ENCODE results near the gene ZNF600. TPM values are rescaled to one million over a fixed set of nuclear protein-coding genes. Genes with fewer than 3 reads are reported as not detected.
"Not testable (repeated sequence)": the region's sequence is repeated elsewhere in the genome, so short reads cannot be mapped to it uniquely, and the experiment has no call there.

Gene ZNF600
- polyA plus RNA-seq, 3 donors = 1.9 to 9.2 (median 2.5) TPM

DNA sequence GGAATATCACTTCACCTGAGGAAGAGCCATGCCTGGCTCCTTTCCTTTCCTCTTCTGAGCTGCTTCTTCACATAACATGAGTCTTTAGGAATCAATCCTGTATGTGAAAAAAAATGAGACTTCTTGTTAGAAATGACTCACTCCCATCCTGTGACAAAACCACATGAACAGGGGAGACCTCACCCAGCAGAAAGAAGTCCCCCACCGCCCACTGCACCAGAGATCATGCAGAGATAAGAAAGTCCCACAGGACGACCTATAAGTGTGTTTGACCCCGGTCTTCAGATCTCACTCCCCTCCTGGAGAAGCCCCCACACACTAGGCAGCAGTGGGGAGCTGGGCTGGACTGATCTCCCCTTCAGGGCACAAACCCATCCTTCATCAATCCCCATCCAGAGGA, 7.8 kb downstream of the ZNF600 start:
- Mint-ChIP-seq H3K36me3 (peaks cover 65 to 95% of the 10 kb centered on the region in 2 donors), H3K9me3 (peaks cover 25 to 92% (median 80%) of the 10 kb centered on the region in 7 donors), H3K27me3 (ENCODE audit: low read depth in 3 of 3) (peaks cover 0 to 6% (median 0%) of the 10 kb centered on the region in 3 donors), H3K27ac (no peak overlapping the region), H3K4me1 (peaks cover 2% of the 10 kb centered on the region), H3K4me3 (no peak overlapping the region)
- 52% methylated on average over 3 of the region's 3 CpGs for WGBS (ENCODE audit: insufficient coverage)
- TF ChIP-seq, protein P1, sequence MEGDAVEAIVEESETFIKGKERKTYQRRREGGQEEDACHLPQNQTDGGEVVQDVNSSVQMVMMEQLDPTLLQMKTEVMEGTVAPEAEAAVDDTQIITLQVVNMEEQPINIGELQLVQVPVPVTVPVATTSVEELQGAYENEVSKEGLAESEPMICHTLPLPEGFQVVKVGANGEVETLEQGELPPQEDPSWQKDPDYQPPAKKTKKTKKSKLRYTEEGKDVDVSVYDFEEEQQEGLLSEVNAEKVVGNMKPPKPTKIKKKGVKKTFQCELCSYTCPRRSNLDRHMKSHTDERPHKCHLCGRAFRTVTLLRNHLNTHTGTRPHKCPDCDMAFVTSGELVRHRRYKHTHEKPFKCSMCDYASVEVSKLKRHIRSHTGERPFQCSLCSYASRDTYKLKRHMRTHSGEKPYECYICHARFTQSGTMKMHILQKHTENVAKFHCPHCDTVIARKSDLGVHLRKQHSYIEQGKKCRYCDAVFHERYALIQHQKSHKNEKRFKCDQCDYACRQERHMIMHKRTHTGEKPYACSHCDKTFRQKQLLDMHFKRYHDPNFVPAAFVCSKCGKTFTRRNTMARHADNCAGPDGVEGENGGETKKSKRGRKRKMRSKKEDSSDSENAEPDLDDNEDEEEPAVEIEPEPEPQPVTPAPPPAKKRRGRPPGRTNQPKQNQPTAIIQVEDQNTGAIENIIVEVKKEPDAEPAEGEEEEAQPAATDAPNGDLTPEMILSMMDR (IDR thresholded peaks at IDR 0.05) = no peak
- Histone ChIP-seq H3K9me3 (replicated peaks in 1 of 2; ENCODE audit: control insufficient read depth in 1 of 2, insufficient read depth in 1 of 2, low read length in 2 of 2) (peaks cover 33 to 57% of the 10 kb centered on the region in 2 donors), H3K36me3 (replicated peaks in 1 of 2; ENCODE audit: control insufficient read depth in 1 of 2, insufficient read depth in 2 of 2, low read length in 2 of 2) (peaks cover 20 to 57% of the 10 kb centered on the region in 2 donors), H3K4me1 (ENCODE audit: control insufficient read depth in 1 of 2, insufficient read depth in 2 of 2, low read length in 2 of 2) (no peaks in the 10 kb centered on the region), H3K79me2 (ENCODE audit: insufficient read depth, low read length) (no peaks in the 10 kb centered on the region), H3K27me3 (ENCODE audit: control insufficient read depth in 2 of 2, insufficient read depth in 2 of 2, low read length in 2 of 2) (no peaks in the 10 kb centered on the region), H3K9ac (ENCODE audit: insufficient read depth, low read length, poor library complexity, severe bottlenecking) (no peak overlapping the region), H3K4me3 (replicated peaks in 1 of 3; ENCODE audit: low read depth in 2 of 3, low read length in 3 of 3) (no peak overlapping the region), H4K20me1 (ENCODE audit: insufficient read depth, low read length) (no peaks in the 10 kb centered on the region), H3K4me2 (replicated peaks; ENCODE audit: extremely low read depth, low read length, poor library complexity, severe bottlenecking) (no peak overlapping the region), H3K27ac (ENCODE audit: low read depth in 1 of 2, low read length in 2 of 2) (no peak overlapping the region), H2AFZ (ENCODE audit: insufficient read depth, low read depth, low read length, poor library complexity, severe bottlenecking) (no peak overlapping the region)
- intact Hi-C loops (cut with micrococcal nuclease) = no loop called here
- no peak for DNase-seq

DNA sequence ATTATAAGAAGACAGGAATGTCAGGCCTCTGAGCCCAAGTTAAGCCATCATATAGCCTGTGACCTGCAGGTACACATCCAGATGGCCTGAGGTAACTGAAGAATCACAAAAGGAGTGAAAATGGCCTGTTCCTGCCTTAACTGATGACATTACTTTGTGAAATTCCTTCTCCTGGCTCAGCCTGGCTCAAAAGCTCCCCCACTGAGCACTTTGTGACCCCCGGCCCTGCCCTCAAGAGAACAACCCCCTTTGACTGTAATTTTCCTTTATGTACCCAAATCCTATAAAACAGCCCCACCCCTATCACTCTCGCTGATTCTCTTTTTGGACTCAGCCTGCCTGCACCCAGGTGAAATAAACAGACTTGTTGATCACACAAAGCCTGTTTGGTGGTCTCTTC, 30.1 kb downstream of the ZNF600 start:
- H3K9ac ChIP-seq (ENCODE audit: insufficient read depth, low read length, poor library complexity, severe bottlenecking); H3K36me3 ChIP-seq (replicated peaks in 1 of 2; ENCODE audit: control insufficient read depth in 1 of 2, insufficient read depth in 2 of 2, low read length in 2 of 2); H3K27me3 ChIP-seq (ENCODE audit: control insufficient read depth in 2 of 2, insufficient read depth in 2 of 2, low read length in 2 of 2); H3K36me3 Mint-ChIP-seq; intact Hi-C loops (cut with micrococcal nuclease); H3K4me3 ChIP-seq (replicated peaks in 1 of 3; ENCODE audit: low read depth in 2 of 3, low read length in 3 of 3); H3K27me3 Mint-ChIP-seq (ENCODE audit: low read depth in 3 of 3); H3K79me2 ChIP-seq (ENCODE audit: insufficient read depth, low read length); DNase-seq; H3K4me1 ChIP-seq (ENCODE audit: control insufficient read depth in 1 of 2, insufficient read depth in 2 of 2, low read length in 2 of 2); H3K27ac ChIP-seq (ENCODE audit: low read depth in 1 of 2, low read length in 2 of 2); H3K4me1 Mint-ChIP-seq; H3K4me3 Mint-ChIP-seq; H3K4me2 ChIP-seq (replicated peaks; ENCODE audit: extremely low read depth, low read length, poor library complexity, severe bottlenecking); H2AFZ ChIP-seq (ENCODE audit: insufficient read depth, low read depth, low read length, poor library complexity, severe bottlenecking); H4K20me1 ChIP-seq (ENCODE audit: insufficient read depth, low read length); H3K27ac Mint-ChIP-seq: not testable (repeated sequence)
- H3K9me3 Mint-ChIP-seq = peaks cover 36 to 77% (median 67%) of the 10 kb centered on the region in 7 donors
- WGBS (ENCODE audit: insufficient coverage) = 83% methylated on average over 1 of the region's 2 CpGs
- H3K9me3 ChIP-seq (replicated peaks in 1 of 2; ENCODE audit: control insufficient read depth in 1 of 2, insufficient read depth in 1 of 2, low read length in 2 of 2) = peaks cover 60 to 61% of the 10 kb centered on the region in 2 donors
